Measurements from ENCODE around the gene OVAAL. TPM values are rescaled to one million over a fixed set of nuclear protein-coding genes. Genes with fewer than 3 reads are reported as not detected.

OVAAL gene
- total and polyA plus RNA-seq, 4 donors = 0.17 TPM; not detected in 3

DNA sequence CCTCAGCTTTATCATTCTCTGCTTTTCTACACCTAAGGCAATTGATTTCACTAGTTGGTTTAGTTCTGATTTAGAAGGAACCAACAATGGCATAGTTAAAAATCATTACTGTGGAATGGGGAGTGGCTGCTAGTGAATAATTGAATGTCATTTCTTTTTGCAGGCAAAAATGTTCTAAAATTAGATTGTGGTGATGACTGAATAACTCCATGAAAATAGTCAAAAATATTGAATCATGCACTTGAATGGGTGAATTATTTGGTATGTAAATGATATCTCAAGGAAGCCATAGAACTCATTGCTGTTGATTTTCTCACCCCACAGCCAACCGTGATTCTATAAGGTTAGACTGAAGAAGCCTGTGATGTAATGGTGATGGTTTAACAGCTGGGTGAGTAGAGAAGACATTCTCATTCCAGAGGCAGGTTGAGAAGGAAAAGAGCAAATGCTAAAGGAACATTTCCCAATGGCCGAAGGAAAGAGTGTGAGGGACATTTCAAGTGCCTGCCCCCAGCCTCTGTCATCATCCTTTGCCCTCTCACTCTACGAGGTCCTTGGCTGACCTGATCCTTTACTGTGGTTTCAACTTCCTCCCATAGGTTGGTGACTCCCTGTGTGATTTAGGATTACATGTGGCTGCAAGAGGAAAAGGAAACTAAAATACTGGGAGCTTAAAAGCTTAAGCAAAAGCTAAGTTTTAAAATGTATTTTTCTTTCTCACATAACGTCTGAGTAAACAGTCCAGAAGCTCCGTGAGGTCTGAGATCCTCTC is 12.5 kb downstream of the OVAAL start:
- TF ChIP-seq, protein P1, sequence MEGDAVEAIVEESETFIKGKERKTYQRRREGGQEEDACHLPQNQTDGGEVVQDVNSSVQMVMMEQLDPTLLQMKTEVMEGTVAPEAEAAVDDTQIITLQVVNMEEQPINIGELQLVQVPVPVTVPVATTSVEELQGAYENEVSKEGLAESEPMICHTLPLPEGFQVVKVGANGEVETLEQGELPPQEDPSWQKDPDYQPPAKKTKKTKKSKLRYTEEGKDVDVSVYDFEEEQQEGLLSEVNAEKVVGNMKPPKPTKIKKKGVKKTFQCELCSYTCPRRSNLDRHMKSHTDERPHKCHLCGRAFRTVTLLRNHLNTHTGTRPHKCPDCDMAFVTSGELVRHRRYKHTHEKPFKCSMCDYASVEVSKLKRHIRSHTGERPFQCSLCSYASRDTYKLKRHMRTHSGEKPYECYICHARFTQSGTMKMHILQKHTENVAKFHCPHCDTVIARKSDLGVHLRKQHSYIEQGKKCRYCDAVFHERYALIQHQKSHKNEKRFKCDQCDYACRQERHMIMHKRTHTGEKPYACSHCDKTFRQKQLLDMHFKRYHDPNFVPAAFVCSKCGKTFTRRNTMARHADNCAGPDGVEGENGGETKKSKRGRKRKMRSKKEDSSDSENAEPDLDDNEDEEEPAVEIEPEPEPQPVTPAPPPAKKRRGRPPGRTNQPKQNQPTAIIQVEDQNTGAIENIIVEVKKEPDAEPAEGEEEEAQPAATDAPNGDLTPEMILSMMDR (IDR thresholded peaks at IDR 0.05; ENCODE audit: control extremely low read depth, extremely low read depth) = no peak
- no peak overlapping the region for H3K9ac ChIP-seq (ENCODE audit: insufficient read depth in 1 of 2, low read length in 2 of 2)
- no peaks in the 10 kb centered on the region for H3K9me3 ChIP-seq (ENCODE audit: control insufficient read depth in 4 of 4, insufficient read depth in 3 of 4, low read length in 3 of 4)
- no peaks in the 10 kb centered on the region for H3K36me3 ChIP-seq (ENCODE audit: control insufficient read depth in 4 of 4, insufficient read depth in 4 of 4, low read length in 4 of 4)
- no peak for DNase-seq
- no peak overlapping the region for H3K4me3 ChIP-seq
- H3K4me1 ChIP-seq (ENCODE audit: control insufficient read depth in 5 of 5, insufficient read depth in 5 of 5, low read length in 5 of 5) = peaks cover 0 to 11% (median 0%) of the 10 kb centered on the region in 5 donors
- 68 to 69% methylated on average over 5 of the region's 5 CpGs for WGBS, 2 donors
- ATAC-seq (ENCODE audit: insufficient read depth, low FRiP score) = no peak
- no peaks in the 10 kb centered on the region for H3K27me3 ChIP-seq (ENCODE audit: control insufficient read depth in 3 of 3, insufficient read depth in 3 of 3, low read length in 2 of 3)
- H3K27ac ChIP-seq (ENCODE audit: low read depth in 1 of 2, low read length in 1 of 2) = peak overlapping the region in 1 of 2 donors; percentile 71

DNA sequence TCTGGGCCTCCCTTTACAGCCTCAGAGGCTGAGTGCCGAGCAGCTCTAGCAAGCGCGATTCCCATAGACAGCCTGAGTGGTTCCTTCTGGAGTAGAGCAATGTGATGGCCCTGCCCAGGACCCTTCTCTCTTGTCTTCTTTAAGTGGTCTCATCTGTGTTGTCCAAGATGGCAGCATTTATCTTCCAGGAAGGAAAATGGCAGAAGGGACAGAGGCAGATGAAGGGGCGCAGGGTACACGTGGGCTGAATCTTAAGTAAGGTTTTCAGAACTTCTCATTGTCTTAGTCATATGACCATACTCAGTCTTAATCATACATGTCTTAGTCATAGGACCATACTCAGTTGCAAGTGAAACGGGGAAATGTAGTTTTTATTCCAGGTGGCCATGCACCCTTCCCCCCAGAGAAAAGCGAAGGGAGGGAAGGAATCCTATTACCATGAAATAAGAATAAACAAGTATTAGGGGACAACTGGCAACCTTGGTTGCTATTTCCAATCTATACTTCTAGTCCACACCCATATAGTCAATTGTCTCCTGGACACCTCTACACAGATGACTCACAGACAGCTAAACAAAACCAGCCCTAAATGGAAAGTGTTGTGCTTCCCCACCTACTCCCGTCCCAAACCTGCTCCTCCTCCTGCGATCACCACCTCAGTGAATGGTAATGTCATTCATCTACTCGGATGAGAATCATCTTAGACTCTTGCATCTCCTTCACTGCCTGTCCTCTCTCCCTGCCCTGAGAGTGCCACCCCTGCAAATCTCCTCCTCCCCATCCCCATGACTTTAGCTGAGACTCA is 13.3 kb downstream of the OVAAL start:
- Histone ChIP-seq H3K9me3 (ENCODE audit: control insufficient read depth in 4 of 4, insufficient read depth in 3 of 4, low read length in 3 of 4) (no peaks in the 10 kb centered on the region), H3K4me1 (ENCODE audit: control insufficient read depth in 5 of 5, insufficient read depth in 5 of 5, low read length in 5 of 5) (peaks cover 0 to 11% (median 0%) of the 10 kb centered on the region in 5 donors), H3K4me3 (no peak overlapping the region), H3K36me3 (ENCODE audit: control insufficient read depth in 4 of 4, insufficient read depth in 4 of 4, low read length in 4 of 4) (no peaks in the 10 kb centered on the region), H3K27ac (ENCODE audit: low read depth in 1 of 2, low read length in 1 of 2) (no peak overlapping the region), H3K9ac (ENCODE audit: insufficient read depth in 1 of 2, low read length in 2 of 2) (no peak overlapping the region), H3K27me3 (ENCODE audit: control insufficient read depth in 3 of 3, insufficient read depth in 3 of 3, low read length in 2 of 3) (no peaks in the 10 kb centered on the region)
- no peak for ATAC-seq (ENCODE audit: insufficient read depth, low FRiP score)
- no peak for DNase-seq
- TF ChIP-seq, protein P1 (IDR thresholded peaks at IDR 0.05; ENCODE audit: control extremely low read depth, extremely low read depth) = no peak
- WGBS, 2 donors = 85 to 86% methylated on average over 10 of the region's 10 CpGs

DNA sequence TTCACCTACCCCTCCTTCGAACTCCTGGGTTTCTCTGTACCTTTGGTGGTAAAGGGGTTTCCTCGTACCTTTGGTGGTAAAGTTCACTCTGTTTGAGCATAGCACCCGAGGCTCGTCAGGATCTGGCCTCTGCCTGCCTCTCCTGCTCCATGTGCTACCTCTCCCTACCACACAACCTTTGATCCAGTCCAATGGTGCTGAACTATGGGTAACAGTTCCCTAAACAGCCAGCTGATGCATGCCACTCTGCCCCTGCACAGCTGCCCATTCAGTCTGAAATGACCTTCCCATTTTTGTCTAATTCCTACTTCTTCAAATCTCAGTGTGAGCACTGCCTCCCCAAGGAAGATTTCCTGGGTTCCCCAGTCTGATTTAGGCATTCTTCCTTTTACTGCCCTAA is 14.0 kb downstream of the OVAAL start:
- no peaks in the 10 kb centered on the region for H3K27me3 ChIP-seq (ENCODE audit: control insufficient read depth in 3 of 3, insufficient read depth in 3 of 3, low read length in 2 of 3)
- H3K4me1 ChIP-seq (ENCODE audit: control insufficient read depth in 5 of 5, insufficient read depth in 5 of 5, low read length in 5 of 5) = peaks cover 0 to 11% (median 0%) of the 10 kb centered on the region in 5 donors
- H3K27ac ChIP-seq (ENCODE audit: low read depth in 1 of 2, low read length in 1 of 2) = no peak overlapping the region
- no peaks in the 10 kb centered on the region for H3K9me3 ChIP-seq (ENCODE audit: control insufficient read depth in 4 of 4, insufficient read depth in 3 of 4, low read length in 3 of 4)
- no peaks in the 10 kb centered on the region for H3K36me3 ChIP-seq (ENCODE audit: control insufficient read depth in 4 of 4, insufficient read depth in 4 of 4, low read length in 4 of 4)
- ATAC-seq (ENCODE audit: insufficient read depth, low FRiP score) (no peak), DNase-seq (no peak)
- WGBS, 2 donors = 94 to 96% methylated on average over 4 of the region's 4 CpGs
- H3K9ac ChIP-seq (ENCODE audit: insufficient read depth in 1 of 2, low read length in 2 of 2) = no peak overlapping the region
- TF ChIP-seq, protein P1 (IDR thresholded peaks at IDR 0.05; ENCODE audit: control extremely low read depth, extremely low read depth) = no peak
- no peak overlapping the region for H3K4me3 ChIP-seq
